Subcutaneous adipose tissue (tissue), 4 donors: ENCODE results near the gene SLC39A1. TPM values are rescaled to one million over a fixed set of nuclear protein-coding genes. Genes with fewer than 3 reads are reported as not detected.

Source experiments
- total RNA-seq, 4 donors: library from RNA; depleted of rRNA; stranded (reverse); fragments of >200 nt; gene quantifications; one replicate each; pipeline ENCODE4 v1.1.0, GENCODE V29; 2016
- TF ChIP-seq, protein P1 (sequence below): fragments of 450-650 bp; IDR thresholded peaks from one replicate; pipeline ENCODE4 v1.5.1; 2016; ENCODE audit warnings: low read depth, mild to moderate bottlenecking, control low read depth, antibody characterized with exemption, moderate library complexity

Gene SLC39A1, protein sequence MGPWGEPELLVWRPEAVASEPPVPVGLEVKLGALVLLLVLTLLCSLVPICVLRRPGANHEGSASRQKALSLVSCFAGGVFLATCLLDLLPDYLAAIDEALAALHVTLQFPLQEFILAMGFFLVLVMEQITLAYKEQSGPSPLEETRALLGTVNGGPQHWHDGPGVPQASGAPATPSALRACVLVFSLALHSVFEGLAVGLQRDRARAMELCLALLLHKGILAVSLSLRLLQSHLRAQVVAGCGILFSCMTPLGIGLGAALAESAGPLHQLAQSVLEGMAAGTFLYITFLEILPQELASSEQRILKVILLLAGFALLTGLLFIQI
- total RNA-seq = 100 to 1,000 TPM in 1 of 4 donors, 10 to 100 TPM in 3; 44.3 to 113 (median 82.5) TPM

DNA sequence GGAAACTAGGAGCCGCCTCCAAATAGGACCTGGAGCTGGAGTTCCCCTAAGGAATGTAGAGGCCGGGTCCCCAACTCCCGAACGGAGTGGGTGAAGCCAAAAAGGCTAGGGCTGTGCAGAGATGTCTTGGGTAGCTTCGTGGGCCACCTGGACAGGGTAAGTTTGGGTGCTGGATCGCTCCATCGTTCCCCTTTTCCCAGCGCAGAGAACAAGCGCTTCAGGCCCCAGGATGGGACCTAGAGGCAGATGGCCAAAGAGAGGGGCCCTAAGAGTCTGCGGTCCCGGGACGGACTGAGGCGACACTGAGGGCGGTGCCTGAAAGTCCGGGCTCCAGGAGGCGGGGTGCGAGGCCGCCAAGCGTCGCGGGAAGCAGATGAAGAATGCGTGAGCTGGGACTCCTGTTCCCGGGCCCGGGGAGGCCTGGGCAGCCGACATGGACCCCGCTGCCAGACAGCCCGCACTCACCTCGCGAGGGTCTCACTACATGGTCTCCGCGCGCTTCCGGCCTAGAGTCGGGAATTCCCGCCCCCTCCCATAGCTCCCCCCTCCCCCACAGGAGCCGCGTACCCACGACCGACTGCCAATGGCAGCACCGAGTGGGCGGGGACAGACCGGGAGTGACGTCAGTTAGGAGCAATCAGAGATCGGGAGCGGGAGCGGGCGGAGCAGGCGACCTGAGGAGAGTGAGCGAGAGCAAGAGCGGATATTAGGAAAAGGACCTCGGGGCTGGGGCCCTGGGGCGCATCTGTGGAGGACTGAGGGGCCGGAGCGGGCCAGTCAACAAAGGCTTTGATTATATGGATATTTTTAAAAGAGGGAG lies at the start of gene SLC39A1:
Gene SLC39A1 (minus strand): TSS at position 508 of the 820 bp plus-strand sequence. CDS start 822 bp downstream, outside the sequence.
- TF ChIP-seq, protein P1, sequence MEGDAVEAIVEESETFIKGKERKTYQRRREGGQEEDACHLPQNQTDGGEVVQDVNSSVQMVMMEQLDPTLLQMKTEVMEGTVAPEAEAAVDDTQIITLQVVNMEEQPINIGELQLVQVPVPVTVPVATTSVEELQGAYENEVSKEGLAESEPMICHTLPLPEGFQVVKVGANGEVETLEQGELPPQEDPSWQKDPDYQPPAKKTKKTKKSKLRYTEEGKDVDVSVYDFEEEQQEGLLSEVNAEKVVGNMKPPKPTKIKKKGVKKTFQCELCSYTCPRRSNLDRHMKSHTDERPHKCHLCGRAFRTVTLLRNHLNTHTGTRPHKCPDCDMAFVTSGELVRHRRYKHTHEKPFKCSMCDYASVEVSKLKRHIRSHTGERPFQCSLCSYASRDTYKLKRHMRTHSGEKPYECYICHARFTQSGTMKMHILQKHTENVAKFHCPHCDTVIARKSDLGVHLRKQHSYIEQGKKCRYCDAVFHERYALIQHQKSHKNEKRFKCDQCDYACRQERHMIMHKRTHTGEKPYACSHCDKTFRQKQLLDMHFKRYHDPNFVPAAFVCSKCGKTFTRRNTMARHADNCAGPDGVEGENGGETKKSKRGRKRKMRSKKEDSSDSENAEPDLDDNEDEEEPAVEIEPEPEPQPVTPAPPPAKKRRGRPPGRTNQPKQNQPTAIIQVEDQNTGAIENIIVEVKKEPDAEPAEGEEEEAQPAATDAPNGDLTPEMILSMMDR = no peak

DNA sequence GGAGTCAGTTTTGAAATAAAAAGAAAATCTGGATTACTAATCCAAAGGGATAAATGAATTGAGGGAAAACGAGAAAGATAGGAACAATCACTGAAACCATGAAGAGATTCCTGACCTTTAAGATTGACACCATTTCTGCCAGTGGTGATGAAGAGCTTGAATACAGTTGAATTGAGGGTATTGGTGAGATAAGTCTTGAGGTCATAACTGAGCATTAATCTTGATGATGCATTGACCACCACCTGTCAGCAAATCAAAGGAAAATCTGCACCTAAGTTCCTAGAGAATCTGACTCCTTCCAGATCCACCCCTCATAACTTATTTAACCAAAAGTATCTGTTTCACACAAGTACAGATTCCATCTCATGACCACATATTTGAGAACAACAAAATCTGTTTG lies 48.8 kb upstream of the SLC39A1 start:
- TF ChIP-seq, protein P1 = no peak

DNA sequence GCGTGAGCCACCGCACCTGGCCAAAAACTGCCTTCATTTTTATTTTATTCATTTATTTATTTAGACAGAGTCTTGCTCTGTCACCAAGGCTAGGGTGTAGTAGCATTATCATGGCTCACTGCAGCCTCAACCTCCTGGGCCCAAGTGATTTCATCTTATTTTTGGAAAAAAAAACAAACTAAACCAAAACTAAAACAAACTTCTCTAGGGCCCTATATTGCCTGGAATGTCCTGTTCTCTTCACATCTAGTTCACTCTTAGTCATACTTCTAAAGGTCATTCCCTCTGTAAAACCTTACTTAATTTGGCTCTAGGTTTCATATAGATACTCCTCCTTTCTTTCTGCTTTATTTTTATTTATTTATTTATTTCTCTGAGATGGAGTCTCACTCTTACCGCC lies 42.8 kb upstream of the SLC39A1 start:
- TF ChIP-seq, protein P1 = no peak

DNA sequence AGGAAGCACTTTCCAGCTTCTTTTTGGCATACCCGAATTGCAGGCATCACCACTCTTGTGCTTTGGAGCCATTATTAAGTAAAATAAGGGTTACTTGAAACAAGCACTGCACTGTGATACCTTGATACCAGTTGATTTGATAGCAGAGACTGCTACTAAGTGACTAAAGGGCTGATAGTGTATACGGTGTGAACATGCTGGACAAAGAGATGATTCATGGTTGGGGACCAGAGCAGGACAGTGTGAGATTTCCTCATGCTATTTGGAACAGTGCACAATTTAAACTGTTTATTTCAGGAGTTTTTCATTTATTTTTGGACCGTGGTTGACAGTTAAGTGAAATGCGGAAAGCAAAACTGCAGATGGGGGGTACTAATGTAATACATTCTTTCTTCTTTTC lies 37.1 kb upstream of the SLC39A1 start:
- TF ChIP-seq, protein P1 = no peak

DNA sequence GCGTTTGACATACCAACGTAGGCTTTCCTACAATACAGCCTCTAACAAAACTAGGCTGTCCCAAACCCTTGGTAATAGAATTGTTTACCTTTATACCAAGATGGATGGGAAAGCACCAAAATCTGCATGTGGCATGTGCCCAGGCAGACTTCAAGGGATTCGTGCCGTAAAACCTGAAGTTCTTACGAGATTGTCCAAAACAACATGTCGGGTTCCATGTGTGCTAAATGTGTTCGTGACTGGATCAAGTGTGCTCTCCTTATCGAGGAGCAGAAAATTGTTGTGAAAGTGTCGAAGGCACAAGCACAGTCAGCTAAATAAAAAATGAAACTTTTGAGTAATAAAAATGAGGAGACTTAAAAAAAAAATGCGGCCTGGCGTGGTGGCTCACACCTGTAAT lies 32.3 kb upstream of the SLC39A1 start:
- TF ChIP-seq, protein P1 = no peak

DNA sequence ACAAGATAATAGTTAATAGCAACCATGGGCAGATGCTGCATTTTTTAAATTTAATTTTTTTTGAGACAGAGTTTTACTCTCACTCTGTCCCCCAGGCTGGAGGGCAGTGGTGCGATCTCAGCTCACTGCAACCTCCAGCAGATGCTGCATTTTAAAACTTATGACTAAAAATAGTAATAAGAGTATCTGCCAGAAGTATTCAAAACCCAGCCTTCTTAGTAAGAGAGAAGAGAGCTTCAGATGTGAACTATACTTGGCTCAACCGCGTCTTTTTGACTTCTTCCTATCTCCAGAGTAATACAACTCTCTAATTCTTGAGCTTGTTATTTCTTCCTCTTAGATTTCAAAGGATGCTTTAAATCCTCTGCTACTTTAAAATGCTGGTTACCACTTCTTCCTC lies 31.9 kb upstream of the SLC39A1 start:
- TF ChIP-seq, protein P1 = no peak

DNA sequence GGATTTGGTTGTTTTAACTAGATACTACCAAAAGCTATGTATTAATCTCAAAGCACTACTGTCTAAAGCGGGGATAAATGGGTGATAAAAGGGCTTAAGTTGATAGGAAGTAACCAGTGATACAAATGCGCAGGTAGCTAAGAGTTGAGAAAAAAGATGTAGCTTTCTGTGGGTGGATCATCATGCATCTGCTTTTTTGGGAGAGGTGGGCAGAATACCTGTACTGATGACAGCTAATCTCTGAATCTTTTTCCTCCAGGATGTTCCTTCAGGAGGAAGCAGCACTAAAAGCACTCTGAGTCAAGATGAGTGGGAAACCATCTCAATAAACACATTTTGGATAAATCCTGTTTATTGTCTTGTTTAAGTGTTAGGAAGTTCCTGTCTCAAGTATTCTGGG lies 28.5 kb upstream of the SLC39A1 start:
- TF ChIP-seq, protein P1 = no peak
